ENCODE results near the gene TRIOBP.
A peak's percentile ranks its signal among the peaks of the same experiment; 100 is the strongest.

GRCh38 chr22:37817705-37818408 is 121.0 kb downstream of the TRIOBP start:
- TF ChIP-seq CTCF (IDR thresholded peaks at IDR 0.05), result peak in 2 of 3 donors; percentile 66 to 86
- no peak for TF ChIP-seq POLR2A (IDR thresholded peaks at IDR 0.05)
